Type B pancreatic cell (in vitro differentiated cells): ENCODE measurements around the gene BRD9. TPM values are rescaled to one million over a fixed set of nuclear protein-coding genes. Genes with fewer than 3 reads are reported as not detected.

Source experiments
- DNase-seq: peaks from one replicate; pipeline ENCODE4 v3.0.0; 2021; ENCODE audit warnings: mixed read lengths; ENCODE audit not compliant: unreplicated experiment; ENCODE audit errors: extremely low spot score
- H3K27ac Mint-ChIP-seq: 2 replicates; pipeline ENCODE4 v1.8.0; 2021; ENCODE audit warnings: mild to moderate bottlenecking, mixed read lengths
- H3K27me3 Mint-ChIP-seq: 2 replicates; pipeline ENCODE4 v1.8.0; 2021; ENCODE audit warnings: mixed read lengths
- H3K36me3 Mint-ChIP-seq: 2 replicates; pipeline ENCODE4 v1.8.0; 2021; ENCODE audit warnings: mixed read lengths
- H3K4me1 Mint-ChIP-seq: one replicate; pipeline ENCODE4 v1.8.0; 2021; ENCODE audit warnings: mixed read lengths; ENCODE audit not compliant: unreplicated experiment
- H3K4me3 Mint-ChIP-seq: 2 replicates; pipeline ENCODE4 v1.8.0; 2021; ENCODE audit warnings: mild to moderate bottlenecking, mixed read lengths
- H3K9me3 Mint-ChIP-seq: 2 replicates; pipeline ENCODE4 v1.8.0; 2021; ENCODE audit warnings: mixed read lengths
- total RNA-seq: library from RNA; stranded (reverse); gene quantifications from 2 replicates; pipeline ENCODE4 v1.2.1, GENCODE V29; 2021; ENCODE audit warnings: low replicate concordance
- TF ChIP-seq, protein P1 (sequence below): fragments of 200-600 bp; sonication (generic); conservative IDR thresholded peaks from 2 replicates; pipeline ENCODE4 v1.5.0; 2021; ENCODE audit warnings: antibody characterized with exemption, mild to moderate bottlenecking

BRD9 gene
- total RNA-seq, 1 donor from 2014 or later, result 55.6 TPM

DNA sequence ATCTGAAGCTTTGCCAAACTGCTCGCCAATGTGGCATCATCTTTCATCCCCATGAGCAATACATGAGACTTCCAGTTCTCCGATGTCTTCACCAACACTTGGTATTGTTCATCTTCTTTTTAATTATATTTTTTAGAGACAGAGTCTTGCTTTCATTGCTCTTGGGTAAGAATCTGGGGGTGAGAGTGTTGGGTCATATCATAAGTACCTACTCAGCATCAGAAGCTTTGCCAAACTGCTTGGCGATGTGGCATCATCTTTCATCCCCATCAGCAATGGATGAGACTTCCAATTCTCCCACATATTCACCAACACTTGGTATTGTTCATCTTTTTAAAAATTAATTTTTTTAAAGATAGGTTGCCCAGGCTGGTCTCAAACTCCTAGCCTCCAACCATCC is 77.2 kb downstream of the BRD9 start:
- no peaks in the 10 kb centered on the region for H3K27me3 Mint-ChIP-seq
- H3K36me3 Mint-ChIP-seq, result peaks cover 12% of the 10 kb centered on the region
- H3K4me1 Mint-ChIP-seq, result no peaks in the 10 kb centered on the region
- DNase-seq, result no peak
- TF ChIP-seq, protein P1, sequence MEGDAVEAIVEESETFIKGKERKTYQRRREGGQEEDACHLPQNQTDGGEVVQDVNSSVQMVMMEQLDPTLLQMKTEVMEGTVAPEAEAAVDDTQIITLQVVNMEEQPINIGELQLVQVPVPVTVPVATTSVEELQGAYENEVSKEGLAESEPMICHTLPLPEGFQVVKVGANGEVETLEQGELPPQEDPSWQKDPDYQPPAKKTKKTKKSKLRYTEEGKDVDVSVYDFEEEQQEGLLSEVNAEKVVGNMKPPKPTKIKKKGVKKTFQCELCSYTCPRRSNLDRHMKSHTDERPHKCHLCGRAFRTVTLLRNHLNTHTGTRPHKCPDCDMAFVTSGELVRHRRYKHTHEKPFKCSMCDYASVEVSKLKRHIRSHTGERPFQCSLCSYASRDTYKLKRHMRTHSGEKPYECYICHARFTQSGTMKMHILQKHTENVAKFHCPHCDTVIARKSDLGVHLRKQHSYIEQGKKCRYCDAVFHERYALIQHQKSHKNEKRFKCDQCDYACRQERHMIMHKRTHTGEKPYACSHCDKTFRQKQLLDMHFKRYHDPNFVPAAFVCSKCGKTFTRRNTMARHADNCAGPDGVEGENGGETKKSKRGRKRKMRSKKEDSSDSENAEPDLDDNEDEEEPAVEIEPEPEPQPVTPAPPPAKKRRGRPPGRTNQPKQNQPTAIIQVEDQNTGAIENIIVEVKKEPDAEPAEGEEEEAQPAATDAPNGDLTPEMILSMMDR, result no peak
- no peak overlapping the region for H3K27ac Mint-ChIP-seq
- no peak overlapping the region for H3K4me3 Mint-ChIP-seq
- peaks cover 5% of the 10 kb centered on the region for H3K9me3 Mint-ChIP-seq

Other genes with a start within 250 kb of the BRD9 start
- gene TPPP, start 199.4 kb downstream of the BRD9 start, total RNA-seq, result 3.6 and 5.0 TPM in 2 replicates
- gene ZDHHC11B, start 108.1 kb downstream of the BRD9 start, total RNA-seq, result 2.2 and 4.0 TPM in 2 replicates
- gene ZDHHC11, start 41.8 kb downstream of the BRD9 start, total RNA-seq, result 20.8 and 27.5 TPM in 2 replicates
- gene TRIP13, start 83 bp upstream of the BRD9 start, total RNA-seq, result 9.3 and 18.2 TPM in 2 replicates
- gene NKD2, start 116.0 kb upstream of the BRD9 start, total RNA-seq, result 23.3 and 24.3 TPM in 2 replicates
- 44.7 and 57.6 TPM in 2 replicates for gene SLC12A7, start 219.3 kb upstream of the BRD9 start, total RNA-seq